PC-9 (cell line): ENCODE results near the gene PSMG4. TPM values are rescaled to one million over a fixed set of nuclear protein-coding genes. Genes with fewer than 3 reads are reported as not detected.

Source experiments
- BruUV-seq: library from RNA; stranded (reverse); fragments of 400-500 nt; replicated peaks from 2 replicates; lab custom pipeline; 2021; lab: Mats Ljungman, UMichigan
- CTCF ChIA-PET: fragments of 300-600 bp; sonication (Branson Sonifier 250); formaldehyde crosslinking; loops from one replicate; lab custom pipeline; 2022; ENCODE audit warnings: antibody characterized with exemption; lab: Charles Lee
- POLR2A ChIA-PET: fragments of 300-600 bp; sonication (Branson Sonifier 250); formaldehyde crosslinking; loops from one replicate; lab custom pipeline; 2022; ENCODE audit warnings: antibody characterized with exemption; ENCODE audit not compliant: unreplicated experiment; lab: Charles Lee
- DNase-seq, 2 experiments: peaks; one replicate each; pipeline versions ENCODE4 v3.0.0 to v3.0.0-alpha.2; 2015 to 2022; ENCODE audit warnings: mixed read lengths in 1 of 2
- H2AFZ ChIP-seq: fragments of 200-600 bp; sonication (generic); 2 replicates; pipeline ENCODE4 v1.8.1; 2017; ENCODE audit warnings: antibody characterized with exemption
- H3F3A ChIP-seq: fragments of 200-600 bp; sonication (generic); 2 replicates; pipeline ENCODE4 v1.8.1; 2017; ENCODE audit warnings: antibody characterized with exemption, mild to moderate bottlenecking, low read depth; ENCODE audit not compliant: insufficient read depth
- H3K27ac ChIP-seq: fragments of 200-600 bp; sonication (generic); 2 replicates; pipeline ENCODE4 v1.6.1; 2016; ENCODE audit warnings: mixed run types
- H3K27me3 ChIP-seq: fragments of 200-600 bp; sonication (generic); 2 replicates; pipeline ENCODE4 v1.6.1; 2016; ENCODE audit warnings: low read depth, mixed run types; ENCODE audit not compliant: insufficient read depth
- H3K36me3 ChIP-seq: fragments of 200-600 bp; sonication (generic); 2 replicates; pipeline ENCODE4 v1.6.1; 2016; ENCODE audit warnings: low read depth, mixed run types
- H3K4me1 ChIP-seq: fragments of 200-600 bp; sonication (generic); replicated peaks from 2 replicates; pipeline ENCODE4 v1.6.1; 2016; ENCODE audit warnings: mixed run types; ENCODE audit not compliant: insufficient read depth
- H3K4me2 ChIP-seq: fragments of 200-600 bp; sonication (generic); 2 replicates; pipeline ENCODE4 v1.6.1; 2017; ENCODE audit warnings: mixed run types
- H3K4me3 ChIP-seq: fragments of 200-600 bp; sonication (generic); 2 replicates; pipeline ENCODE4 v1.6.1; 2016; ENCODE audit warnings: mixed run types
- H3K79me2 ChIP-seq: fragments of 200-600 bp; sonication (generic); 2 replicates; pipeline ENCODE4 v1.6.1; 2017; ENCODE audit warnings: low read depth, mixed run types
- H3K9me2 ChIP-seq: fragments of 200-600 bp; sonication (generic); 2 replicates; pipeline ENCODE4 v1.8.1; 2017; ENCODE audit warnings: mild to moderate bottlenecking; ENCODE audit not compliant: insufficient read depth
- H3K9me3 ChIP-seq: fragments of 200-600 bp; sonication (generic); 2 replicates; pipeline ENCODE4 v1.8.1; 2016; ENCODE audit warnings: low read depth; ENCODE audit not compliant: insufficient read depth
- H4K20me1 ChIP-seq: fragments of 200-600 bp; sonication (generic); 2 replicates; pipeline ENCODE4 v1.8.1; 2017; ENCODE audit not compliant: insufficient read depth
- EZH2 ChIP-seq: fragments of 200-600 bp; sonication (generic); IDR thresholded peaks from 2 replicates; pipeline ENCODE4 v1.8.0; 2017; ENCODE audit warnings: antibody characterized with exemption, low read depth
- intact Hi-C: fragments of 100-400 bp; cut with micrococcal nuclease; formaldehyde crosslinking; loops from one replicate; pipeline ENCODE4 v1.10.0; 2022; ENCODE audit not compliant: unreplicated experiment
- total RNA-seq: library from RNA; stranded (reverse); gene quantifications from 2 replicates; pipeline ENCODE4 v1.2.3, GENCODE V29; 2021
- TF ChIP-seq, protein P1 (sequence below): fragments of 200-600 bp; sonication (generic); conservative IDR thresholded peaks from 2 replicates; pipeline ENCODE4 v1.6.1; 2017; ENCODE audit warnings: mixed run types, antibody characterized with exemption, mild to moderate bottlenecking, moderate library complexity

PSMG4 gene
- total RNA-seq, 1 experiment from 2014 or later, result 33.8 TPM

DNA sequence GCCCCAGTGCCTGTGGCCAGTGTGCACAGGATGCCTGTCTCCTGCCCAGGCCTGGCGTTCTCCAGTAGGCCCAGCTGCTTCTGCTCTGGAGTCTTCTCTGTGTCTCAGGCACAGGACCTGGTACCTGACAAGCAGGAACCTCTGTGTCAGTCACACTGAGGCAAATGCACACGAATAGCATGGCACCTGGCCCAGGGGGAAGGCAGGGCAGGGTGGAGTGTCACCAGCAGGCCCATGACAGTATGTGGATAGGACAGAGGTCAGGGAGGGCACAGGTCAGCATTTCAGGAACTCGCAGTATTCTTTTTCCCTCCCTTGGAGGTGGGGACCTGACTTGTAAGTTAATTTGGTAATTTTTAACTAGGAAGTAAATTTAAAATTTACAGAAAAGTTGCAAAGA lies 5.6 kb downstream of the PSMG4 start:
- POLR2A ChIA-PET, result no interaction called here
- TF ChIP-seq EZH2, result no peak
- TF ChIP-seq, protein P1, sequence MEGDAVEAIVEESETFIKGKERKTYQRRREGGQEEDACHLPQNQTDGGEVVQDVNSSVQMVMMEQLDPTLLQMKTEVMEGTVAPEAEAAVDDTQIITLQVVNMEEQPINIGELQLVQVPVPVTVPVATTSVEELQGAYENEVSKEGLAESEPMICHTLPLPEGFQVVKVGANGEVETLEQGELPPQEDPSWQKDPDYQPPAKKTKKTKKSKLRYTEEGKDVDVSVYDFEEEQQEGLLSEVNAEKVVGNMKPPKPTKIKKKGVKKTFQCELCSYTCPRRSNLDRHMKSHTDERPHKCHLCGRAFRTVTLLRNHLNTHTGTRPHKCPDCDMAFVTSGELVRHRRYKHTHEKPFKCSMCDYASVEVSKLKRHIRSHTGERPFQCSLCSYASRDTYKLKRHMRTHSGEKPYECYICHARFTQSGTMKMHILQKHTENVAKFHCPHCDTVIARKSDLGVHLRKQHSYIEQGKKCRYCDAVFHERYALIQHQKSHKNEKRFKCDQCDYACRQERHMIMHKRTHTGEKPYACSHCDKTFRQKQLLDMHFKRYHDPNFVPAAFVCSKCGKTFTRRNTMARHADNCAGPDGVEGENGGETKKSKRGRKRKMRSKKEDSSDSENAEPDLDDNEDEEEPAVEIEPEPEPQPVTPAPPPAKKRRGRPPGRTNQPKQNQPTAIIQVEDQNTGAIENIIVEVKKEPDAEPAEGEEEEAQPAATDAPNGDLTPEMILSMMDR, result no peak
- intact Hi-C loops, result no loop called here
- CTCF ChIA-PET, result no interaction called here
- H3K9me2 ChIP-seq, result no peaks in the 10 kb centered on the region
- H3K4me1 ChIP-seq, result 0 out of 2 replicates have a peak, but pooled peaks cover 5% of the 10 kb centered on the region
- H3K27ac ChIP-seq, result no peak overlapping the region
- H2AFZ ChIP-seq, result no peak overlapping the region
- no peaks in the 10 kb centered on the region for H3K36me3 ChIP-seq
- DNase-seq, result no peak
- H3F3A ChIP-seq, result no peaks in the 10 kb centered on the region
- H3K27me3 ChIP-seq, result no peaks in the 10 kb centered on the region
- no peak overlapping the region for H3K4me3 ChIP-seq
- H3K79me2 ChIP-seq, result peaks cover 32% of the 10 kb centered on the region
- H3K9me3 ChIP-seq, result no peaks in the 10 kb centered on the region
- no TSS peak for BruUV-seq
- no peaks in the 10 kb centered on the region; the same call in 1 of the 2 replicates for H4K20me1 ChIP-seq
- H3K4me2 ChIP-seq, result no peak overlapping the region

GRCh38 chr6:3265671-3266070 lies 6.9 kb downstream of the PSMG4 start:
- no peaks in the 10 kb centered on the region; the same call in 1 of the 2 replicates for H4K20me1 ChIP-seq
- no peaks in the 10 kb centered on the region for H3K36me3 ChIP-seq
- no peak overlapping the region for H2AFZ ChIP-seq
- no peaks in the 10 kb centered on the region for H3K27me3 ChIP-seq
- no peak overlapping the region for H3K4me2 ChIP-seq
- no peak overlapping the region for H3K27ac ChIP-seq
- no peaks in the 10 kb centered on the region for H3K9me2 ChIP-seq
- ChIA-PET CTCF (no interaction called here), POLR2A (interaction anchor here (0.6 kb wide), 1 partner anchor 774 kb away, joined by 5 read pairs; no protein-coding TSS in a partner anchor)
- peaks cover 21% of the 10 kb centered on the region for H3K79me2 ChIP-seq
- no peak for TF ChIP-seq EZH2
- TF ChIP-seq, protein P1, result no peak
- intact Hi-C loops, result no loop called here
- no peaks in the 10 kb centered on the region for H3K4me1 ChIP-seq
- H3K4me3 ChIP-seq, result no peak overlapping the region
- no TSS peak for BruUV-seq
- H3F3A ChIP-seq, result no peaks in the 10 kb centered on the region
- no peak for DNase-seq
- H3K9me3 ChIP-seq, result no peaks in the 10 kb centered on the region

DNA sequence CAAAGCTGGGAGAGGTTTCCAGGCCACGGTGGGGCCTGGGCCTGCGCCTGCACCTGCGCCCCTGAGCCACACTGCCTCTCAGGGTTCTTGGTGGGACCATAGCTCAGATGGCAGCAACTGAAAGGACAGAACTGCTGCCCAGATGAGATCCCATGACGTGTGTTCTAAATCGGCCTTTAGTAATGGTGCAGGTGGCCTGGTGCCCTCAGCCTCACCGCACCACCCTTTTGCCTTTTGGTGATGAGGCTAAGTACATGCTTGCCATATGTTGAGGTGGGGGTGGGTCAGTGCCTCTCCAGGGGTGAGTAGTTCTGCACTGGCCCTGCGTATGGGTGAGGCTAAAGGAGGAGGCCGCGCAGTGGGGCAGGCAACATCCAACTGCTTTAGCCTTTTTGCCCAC lies 7.4 kb downstream of the PSMG4 start:
- H3K9me3 ChIP-seq, result no peaks in the 10 kb centered on the region
- H3K4me1 ChIP-seq, result no peaks in the 10 kb centered on the region
- H3K79me2 ChIP-seq, result peaks cover 16% of the 10 kb centered on the region
- H3K36me3 ChIP-seq, result no peaks in the 10 kb centered on the region
- H3K27me3 ChIP-seq, result no peaks in the 10 kb centered on the region
- H3F3A ChIP-seq, result no peaks in the 10 kb centered on the region
- POLR2A ChIA-PET, result interaction anchor here (0.6 kb wide), 1 partner anchor 774 kb away, joined by 5 read pairs; no protein-coding TSS in a partner anchor
- H3K4me3 ChIP-seq, result no peak overlapping the region
- H3K9me2 ChIP-seq, result no peaks in the 10 kb centered on the region
- H3K27ac ChIP-seq, result no peak overlapping the region
- TF ChIP-seq, protein P1, result no peak
- TF ChIP-seq EZH2, result no peak
- no peak overlapping the region for H3K4me2 ChIP-seq
- intact Hi-C loops, result no loop called here
- no peaks in the 10 kb centered on the region; the same call in 1 of the 2 replicates for H4K20me1 ChIP-seq
- H2AFZ ChIP-seq, result no peak overlapping the region
- BruUV-seq, result no TSS peak
- CTCF ChIA-PET, result no interaction called here
- no peak for DNase-seq
